ENCODE results near the gene PLCB4. TPM values are rescaled to one million over a fixed set of nuclear protein-coding genes. Genes with fewer than 3 reads are reported as not detected.

Gene PLCB4
- total RNA-seq, 1 experiment from 2014 or later = not detected

DNA sequence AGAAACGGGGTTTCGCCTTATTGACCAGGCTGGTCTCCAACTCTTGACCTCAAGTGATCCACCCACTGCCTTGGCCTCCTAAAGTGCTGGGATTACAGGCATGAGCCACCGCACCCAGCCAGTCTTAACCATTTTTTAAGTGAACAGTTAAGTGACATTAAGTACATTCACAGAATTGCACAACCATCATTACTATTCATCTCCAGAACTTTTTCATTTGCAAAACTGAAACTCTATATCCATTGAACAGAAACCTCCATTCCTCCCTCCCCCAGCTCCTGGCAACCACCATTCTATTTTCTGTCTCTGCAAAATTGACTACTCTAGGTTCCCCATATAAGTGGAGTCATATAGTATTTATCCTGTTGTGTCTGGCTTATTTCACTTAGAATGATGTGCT lies 59.7 kb downstream of the PLCB4 start:
- no peaks in the 10 kb centered on the region for H3K79me2 ChIP-seq (ENCODE audit: low read length)
- no peak for DNase-seq

DNA sequence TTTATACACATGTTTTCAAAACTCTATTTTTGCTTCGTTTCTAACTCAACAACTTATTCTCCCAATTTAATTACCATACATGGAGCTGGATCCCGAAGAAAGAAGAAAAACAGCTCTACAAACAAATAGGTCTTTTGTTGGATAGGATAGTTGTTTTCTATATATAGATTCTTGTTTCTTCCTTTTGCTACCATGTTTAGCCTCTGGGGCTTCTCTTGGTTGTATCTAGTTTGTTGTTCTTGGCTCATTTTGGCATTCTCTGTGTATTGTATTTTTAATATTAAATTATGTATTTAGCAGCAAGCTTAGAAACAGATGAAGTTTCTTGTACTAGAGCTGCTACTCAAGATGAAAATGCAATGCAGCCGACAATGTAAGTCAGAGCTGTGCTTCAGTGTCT lies 60.9 kb downstream of the PLCB4 start:
- Histone ChIP-seq H3K4me1 (ENCODE audit: low read length) (no peaks in the 10 kb centered on the region), H3K4me2 (ENCODE audit: low read depth, low read length, poor library complexity, severe bottlenecking) (no peak overlapping the region), H3K27ac (ENCODE audit: low read length) (no peak overlapping the region), H3K9me3 (ENCODE audit: low read length) (peaks cover 17% of the 10 kb centered on the region), H3K9me2 (replicated peaks; ENCODE audit: insufficient read depth, low read length) (no peaks in the 10 kb centered on the region), H2AFZ (ENCODE audit: low read length) (no peak overlapping the region), H3K79me2 (ENCODE audit: low read length) (no peaks in the 10 kb centered on the region), H4K20me1 (ENCODE audit: insufficient read depth, low read depth, low read length) (no peaks in the 10 kb centered on the region), H3K4me3 (ENCODE audit: low read length) (no peak overlapping the region), H3K9ac (ENCODE audit: low read length) (no peak overlapping the region), H3K27me3 (ENCODE audit: low read length) (no peaks in the 10 kb centered on the region), H3K36me3 (ENCODE audit: insufficient read depth, low read length) (no peaks in the 10 kb centered on the region)
- no peak for DNase-seq

More for the DNA sequence above, 59.7 kb downstream of the PLCB4 start:
- Histone ChIP-seq H3K4me2 (ENCODE audit: low read depth, low read length, poor library complexity, severe bottlenecking) (no peak overlapping the region), H3K9me3 (ENCODE audit: low read length) (peaks cover 14% of the 10 kb centered on the region), H3K4me3 (ENCODE audit: low read length) (no peak overlapping the region), H2AFZ (ENCODE audit: low read length) (no peak overlapping the region), H3K36me3 (ENCODE audit: insufficient read depth, low read length) (no peaks in the 10 kb centered on the region), H3K27me3 (ENCODE audit: low read length) (no peaks in the 10 kb centered on the region), H3K9ac (ENCODE audit: low read length) (no peak overlapping the region), H3K27ac (ENCODE audit: low read length) (no peak overlapping the region), H3K9me2 (replicated peaks; ENCODE audit: insufficient read depth, low read length) (no peaks in the 10 kb centered on the region), H4K20me1 (ENCODE audit: insufficient read depth, low read depth, low read length) (no peaks in the 10 kb centered on the region), H3K4me1 (ENCODE audit: low read length) (no peaks in the 10 kb centered on the region)

DNA sequence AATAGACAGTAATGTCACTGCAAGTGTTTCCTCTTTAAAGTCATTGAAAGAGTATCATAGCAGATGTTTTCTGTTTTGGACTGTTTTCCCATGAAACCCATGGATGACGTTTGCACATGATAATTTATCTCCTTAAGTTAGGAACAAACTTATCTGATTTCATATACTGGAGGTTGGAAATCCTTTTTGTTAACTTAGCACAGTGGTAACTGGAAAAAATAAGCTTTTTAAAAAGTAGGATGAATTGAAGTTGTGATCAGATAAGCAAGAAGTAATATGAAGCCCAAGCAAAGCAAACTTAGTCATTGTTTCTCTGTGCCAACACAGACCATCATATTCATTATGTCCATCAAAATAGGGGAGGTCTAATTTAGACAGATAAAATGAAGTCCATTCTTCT lies 61.6 kb downstream of the PLCB4 start:
- no peaks in the 10 kb centered on the region for H3K4me1 ChIP-seq (ENCODE audit: low read length)

DNA sequence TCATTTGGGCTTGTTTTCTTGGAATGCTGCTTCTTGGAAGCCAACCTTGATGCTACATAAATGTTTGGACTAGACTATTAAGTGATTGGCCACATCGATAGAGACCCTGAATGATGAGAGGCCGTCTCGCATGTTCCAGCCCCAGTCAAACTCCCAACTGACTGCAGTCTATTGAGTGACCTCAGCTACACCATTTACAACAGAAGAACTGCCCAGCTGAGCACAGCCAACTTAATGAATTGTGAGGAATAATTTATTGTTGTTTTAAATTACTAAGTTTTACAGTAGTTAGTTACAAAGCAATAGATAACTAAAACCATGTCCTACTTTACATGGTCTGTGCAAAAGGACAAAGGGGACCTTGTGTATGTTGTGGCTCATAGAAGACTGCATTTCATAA lies 63.0 kb downstream of the PLCB4 start:
- Histone ChIP-seq H3K4me3 (ENCODE audit: low read length) (no peak overlapping the region), H3K4me2 (ENCODE audit: low read depth, low read length, poor library complexity, severe bottlenecking) (no peak overlapping the region), H3K27me3 (ENCODE audit: low read length) (no peaks in the 10 kb centered on the region), H3K79me2 (ENCODE audit: low read length) (no peaks in the 10 kb centered on the region), H3K9ac (ENCODE audit: low read length) (no peak overlapping the region), H4K20me1 (ENCODE audit: insufficient read depth, low read depth, low read length) (no peaks in the 10 kb centered on the region), H3K4me1 (ENCODE audit: low read length) (no peaks in the 10 kb centered on the region), H3K27ac (ENCODE audit: low read length) (no peak overlapping the region), H3K9me2 (replicated peaks; ENCODE audit: insufficient read depth, low read length) (no peaks in the 10 kb centered on the region), H3K36me3 (ENCODE audit: insufficient read depth, low read length) (no peaks in the 10 kb centered on the region), H2AFZ (ENCODE audit: low read length) (no peak overlapping the region), H3K9me3 (ENCODE audit: low read length) (peaks cover 23% of the 10 kb centered on the region)
- no peak for DNase-seq

More for the DNA sequence above, 61.6 kb downstream of the PLCB4 start:
- H3K9me2 ChIP-seq (replicated peaks; ENCODE audit: insufficient read depth, low read length) = no peaks in the 10 kb centered on the region
- H3K36me3 ChIP-seq (ENCODE audit: insufficient read depth, low read length) = no peaks in the 10 kb centered on the region
- H3K79me2 ChIP-seq (ENCODE audit: low read length) = no peaks in the 10 kb centered on the region
- no peaks in the 10 kb centered on the region for H4K20me1 ChIP-seq (ENCODE audit: insufficient read depth, low read depth, low read length)
- H3K4me2 ChIP-seq (ENCODE audit: low read depth, low read length, poor library complexity, severe bottlenecking) = no peak overlapping the region
- no peak overlapping the region for H3K27ac ChIP-seq (ENCODE audit: low read length)
- peaks cover 17% of the 10 kb centered on the region for H3K9me3 ChIP-seq (ENCODE audit: low read length)
- H3K27me3 ChIP-seq (ENCODE audit: low read length) = no peaks in the 10 kb centered on the region
- DNase-seq = no peak
- no peak overlapping the region for H3K4me3 ChIP-seq (ENCODE audit: low read length)
- H2AFZ ChIP-seq (ENCODE audit: low read length) = no peak overlapping the region
- H3K9ac ChIP-seq (ENCODE audit: low read length) = no peak overlapping the region

DNA sequence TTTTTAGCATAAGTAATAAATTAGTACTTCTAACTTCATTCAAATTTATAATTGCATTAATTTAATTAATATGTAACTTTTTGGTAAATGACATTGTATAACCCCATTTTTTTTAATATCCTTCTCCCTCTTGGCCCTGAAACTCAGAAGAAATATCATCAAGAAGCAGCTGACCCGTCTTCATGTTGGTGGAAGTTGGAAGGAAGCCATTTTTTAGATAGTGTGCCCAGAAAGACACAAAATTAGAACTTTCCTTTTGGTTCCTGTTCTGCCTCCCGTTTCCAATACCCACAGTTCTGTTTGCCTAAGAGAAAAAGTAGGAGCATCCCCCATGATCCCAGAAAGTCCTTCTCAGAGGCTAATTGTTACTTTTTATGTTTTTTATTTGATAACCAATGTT lies 65.5 kb downstream of the PLCB4 start:
- H2AFZ ChIP-seq (ENCODE audit: low read length) = no peak overlapping the region
- H3K27me3 ChIP-seq (ENCODE audit: low read length) = no peaks in the 10 kb centered on the region
- H3K27ac ChIP-seq (ENCODE audit: low read length) = no peak overlapping the region
- no peaks in the 10 kb centered on the region for H3K79me2 ChIP-seq (ENCODE audit: low read length)
- no peak overlapping the region for H3K4me2 ChIP-seq (ENCODE audit: low read depth, low read length, poor library complexity, severe bottlenecking)
- DNase-seq = no peak
- H3K4me1 ChIP-seq (ENCODE audit: low read length) = no peaks in the 10 kb centered on the region
- no peaks in the 10 kb centered on the region for H3K9me2 ChIP-seq (replicated peaks; ENCODE audit: insufficient read depth, low read length)
- H3K9me3 ChIP-seq (ENCODE audit: low read length) = peaks cover 32% of the 10 kb centered on the region
- no peak overlapping the region for H3K9ac ChIP-seq (ENCODE audit: low read length)
- no peaks in the 10 kb centered on the region for H4K20me1 ChIP-seq (ENCODE audit: insufficient read depth, low read depth, low read length)
- no peaks in the 10 kb centered on the region for H3K36me3 ChIP-seq (ENCODE audit: insufficient read depth, low read length)
- H3K4me3 ChIP-seq (ENCODE audit: low read length) = no peak overlapping the region

DNA sequence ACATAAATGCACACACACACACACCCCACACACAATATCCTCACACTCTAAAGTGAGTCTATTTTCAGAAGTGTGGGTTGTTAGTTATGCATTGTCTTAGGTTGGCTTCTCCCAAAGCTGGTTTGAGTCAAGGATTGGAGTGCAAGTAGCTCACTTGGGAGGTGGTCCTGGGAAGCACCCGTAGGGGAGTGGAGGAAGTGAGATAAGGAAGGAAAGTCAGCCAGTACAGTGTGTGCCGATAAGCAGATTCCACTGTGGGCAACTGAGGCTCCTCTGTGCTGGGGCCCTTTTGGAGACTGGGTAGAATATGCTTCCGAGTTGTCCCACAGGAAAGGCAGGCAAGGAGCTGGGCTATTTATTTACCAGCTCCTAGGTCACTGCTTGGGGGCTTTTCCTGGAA lies 67.2 kb downstream of the PLCB4 start:
- Histone ChIP-seq H3K4me2 (ENCODE audit: low read depth, low read length, poor library complexity, severe bottlenecking) (no peak overlapping the region), H3K36me3 (ENCODE audit: insufficient read depth, low read length) (no peaks in the 10 kb centered on the region), H3K27me3 (ENCODE audit: low read length) (no peaks in the 10 kb centered on the region), H3K4me3 (ENCODE audit: low read length) (no peak overlapping the region), H3K79me2 (ENCODE audit: low read length) (no peaks in the 10 kb centered on the region), H3K9ac (ENCODE audit: low read length) (no peak overlapping the region), H3K9me2 (replicated peaks; ENCODE audit: insufficient read depth, low read length) (no peaks in the 10 kb centered on the region), H2AFZ (ENCODE audit: low read length) (no peak overlapping the region), H3K9me3 (ENCODE audit: low read length) (peaks cover 36% of the 10 kb centered on the region), H4K20me1 (ENCODE audit: insufficient read depth, low read depth, low read length) (no peaks in the 10 kb centered on the region), H3K27ac (ENCODE audit: low read length) (no peak overlapping the region), H3K4me1 (ENCODE audit: low read length) (no peaks in the 10 kb centered on the region)
- no peak for DNase-seq

DNA sequence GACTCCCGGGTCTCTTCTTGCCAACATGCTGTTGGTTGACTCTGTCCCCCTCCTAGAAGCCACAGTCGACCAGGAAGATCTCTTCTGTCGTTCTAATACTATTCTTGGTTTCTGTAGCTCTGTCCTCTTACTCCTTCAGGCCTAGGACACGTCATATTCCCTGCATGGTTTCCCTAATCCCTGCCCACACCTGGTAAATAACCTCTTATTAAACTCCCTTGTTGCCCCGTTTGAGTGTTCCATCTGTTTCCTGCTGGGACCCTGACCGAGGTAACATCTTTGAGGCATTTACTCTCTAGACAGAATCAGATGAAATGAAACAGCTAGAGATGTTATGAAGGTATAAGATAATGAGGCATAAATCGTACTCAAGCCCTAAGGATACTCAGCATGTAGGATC lies 68.1 kb downstream of the PLCB4 start:
- no peaks in the 10 kb centered on the region for H3K4me1 ChIP-seq (ENCODE audit: low read length)
- peaks cover 29% of the 10 kb centered on the region for H3K9me3 ChIP-seq (ENCODE audit: low read length)
- no peak overlapping the region for H3K27ac ChIP-seq (ENCODE audit: low read length)
- no peak overlapping the region for H2AFZ ChIP-seq (ENCODE audit: low read length)
- H3K4me3 ChIP-seq (ENCODE audit: low read length) = no peak overlapping the region
- no peaks in the 10 kb centered on the region for H3K79me2 ChIP-seq (ENCODE audit: low read length)
- no peaks in the 10 kb centered on the region for H3K9me2 ChIP-seq (replicated peaks; ENCODE audit: insufficient read depth, low read length)
- no peak for DNase-seq
- H3K27me3 ChIP-seq (ENCODE audit: low read length) = no peaks in the 10 kb centered on the region
- H3K36me3 ChIP-seq (ENCODE audit: insufficient read depth, low read length) = no peaks in the 10 kb centered on the region
- no peak overlapping the region for H3K4me2 ChIP-seq (ENCODE audit: low read depth, low read length, poor library complexity, severe bottlenecking)
- no peak overlapping the region for H3K9ac ChIP-seq (ENCODE audit: low read length)
- H4K20me1 ChIP-seq (ENCODE audit: insufficient read depth, low read depth, low read length) = no peaks in the 10 kb centered on the region

DNA sequence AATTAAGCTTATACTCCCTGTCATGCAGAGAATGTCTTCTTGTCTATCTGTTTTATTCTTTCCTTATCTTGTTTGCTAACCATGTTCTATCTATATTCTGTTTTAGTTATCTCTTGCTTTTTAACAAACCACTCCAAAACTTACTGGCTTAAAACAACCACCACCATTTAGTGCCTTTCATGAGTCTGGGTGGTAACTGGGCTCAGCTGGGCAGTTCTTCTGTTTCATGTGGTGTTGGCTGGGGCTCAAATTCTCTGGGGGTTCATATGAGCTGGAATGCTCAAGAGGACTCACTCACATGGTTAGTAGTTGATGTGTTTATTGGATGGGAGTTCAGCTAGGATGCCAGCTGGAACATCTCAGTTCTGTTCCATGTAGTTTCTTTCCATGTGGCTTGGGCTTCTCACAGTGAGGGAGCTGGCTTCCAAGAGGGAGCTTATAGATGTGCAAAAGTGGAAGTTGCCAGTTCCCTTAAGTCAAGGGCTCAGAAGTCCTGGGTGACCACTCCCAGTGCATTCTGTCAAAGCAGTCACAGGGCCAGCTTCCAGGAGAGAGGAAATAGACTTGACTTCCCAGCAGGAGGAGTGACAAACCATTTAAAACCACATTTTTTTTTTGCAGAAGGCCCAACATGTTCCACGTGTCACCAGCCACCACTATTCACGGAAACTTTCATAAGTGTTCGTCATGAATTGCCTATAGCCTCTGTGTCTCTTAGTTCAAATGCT lies 70.4 kb downstream of the PLCB4 start:
- Histone ChIP-seq H3K27me3 (ENCODE audit: low read length) (no peaks in the 10 kb centered on the region), H3K79me2 (ENCODE audit: low read length) (no peaks in the 10 kb centered on the region), H3K27ac (ENCODE audit: low read length) (no peak overlapping the region), H2AFZ (ENCODE audit: low read length) (no peak overlapping the region), H4K20me1 (ENCODE audit: insufficient read depth, low read depth, low read length) (no peaks in the 10 kb centered on the region), H3K9ac (ENCODE audit: low read length) (no peak overlapping the region), H3K9me3 (ENCODE audit: low read length) (peaks cover 19% of the 10 kb centered on the region), H3K9me2 (replicated peaks; ENCODE audit: insufficient read depth, low read length) (no peaks in the 10 kb centered on the region), H3K4me1 (ENCODE audit: low read length) (no peaks in the 10 kb centered on the region), H3K36me3 (ENCODE audit: insufficient read depth, low read length) (no peaks in the 10 kb centered on the region), H3K4me3 (ENCODE audit: low read length) (no peak overlapping the region), H3K4me2 (ENCODE audit: low read depth, low read length, poor library complexity, severe bottlenecking) (no peak overlapping the region)
- no peak for DNase-seq

All from Karpas-422 (cell line).